ENCODE data around the gene YDJC. TPM values are rescaled to one million over a fixed set of nuclear protein-coding genes. Genes with fewer than 3 reads are reported as not detected.
"Not testable (repeated sequence)": the region's sequence is repeated elsewhere in the genome, so short reads cannot be mapped to it uniquely, and the experiment has no call there.

YDJC gene
- total RNA-seq, 2 donors from 2014 or later, result 18.3 to 32.3 TPM

- H3K27me3 ChIP-seq (replicated peaks; ENCODE audit: insufficient read depth), result no peaks in the 10 kb centered on the region
- H3K36me3 ChIP-seq, result peaks cover 21% of the 10 kb centered on the region
- no peak for DNase-seq (ENCODE audit: low spot score)
- peaks cover 0 to 9% of the 10 kb centered on the region in 2 donors for H3K4me1 ChIP-seq (ENCODE audit: control insufficient read depth in 1 of 2, low read depth in 2 of 2)
- TF ChIP-seq CTCF (IDR thresholded peaks at IDR 0.05), result no peak
- H3K9me3 ChIP-seq, result no peaks in the 10 kb centered on the region
- no peak for ATAC-seq (ENCODE audit: insufficient number of reproducible peaks, low FRiP score, low read depth)
- H3K4me3 ChIP-seq, result no peak overlapping the region
- H3K27ac ChIP-seq, result no peak overlapping the region
Observed at GRCh38 chr22:21615731-21616130, 14.1 kb downstream of the YDJC start.

- Histone ChIP-seq H3K4me3 (no peak overlapping the region), H3K9me3 (no peaks in the 10 kb centered on the region), H3K27ac (no peak overlapping the region), H3K36me3 (peaks cover 22% of the 10 kb centered on the region), H3K4me1 (ENCODE audit: control insufficient read depth in 1 of 2, low read depth in 2 of 2) (peaks cover 0 to 9% of the 10 kb centered on the region in 2 donors), H3K27me3 (replicated peaks; ENCODE audit: insufficient read depth) (no peaks in the 10 kb centered on the region)
- ATAC-seq (ENCODE audit: insufficient number of reproducible peaks, low FRiP score, low read depth) (no peak), DNase-seq (ENCODE audit: low spot score) (no peak)
- TF ChIP-seq CTCF (IDR thresholded peaks at IDR 0.05), result no peak
Observed at GRCh38 chr22:21613553-21614233, 16.1 kb downstream of the YDJC start.

DNA sequence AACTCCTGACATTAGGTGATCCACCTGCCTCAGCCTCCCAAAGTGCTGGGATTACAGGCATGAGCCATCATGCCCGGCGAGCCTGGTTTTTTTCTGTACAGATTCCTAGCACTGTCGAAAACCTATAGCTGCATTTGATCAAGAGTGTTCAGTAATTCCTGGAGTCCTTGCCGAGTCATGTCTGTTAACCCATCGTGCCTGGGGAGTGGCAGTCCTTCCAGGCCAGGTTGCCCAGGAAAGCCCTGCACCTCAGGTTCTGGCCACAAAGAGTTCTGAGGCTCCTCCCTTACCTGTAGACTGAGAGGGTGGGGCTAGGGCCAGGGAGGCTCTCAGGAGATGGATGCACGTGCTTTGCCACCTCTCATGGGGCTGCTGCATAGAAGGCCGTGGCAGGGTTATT is 17.0 kb downstream of the YDJC start:
- H3K36me3 ChIP-seq, result peaks cover 22% of the 10 kb centered on the region
- no peak for TF ChIP-seq CTCF (IDR thresholded peaks at IDR 0.05)
- ATAC-seq (ENCODE audit: insufficient number of reproducible peaks, low FRiP score, low read depth), result no peak

DNA sequence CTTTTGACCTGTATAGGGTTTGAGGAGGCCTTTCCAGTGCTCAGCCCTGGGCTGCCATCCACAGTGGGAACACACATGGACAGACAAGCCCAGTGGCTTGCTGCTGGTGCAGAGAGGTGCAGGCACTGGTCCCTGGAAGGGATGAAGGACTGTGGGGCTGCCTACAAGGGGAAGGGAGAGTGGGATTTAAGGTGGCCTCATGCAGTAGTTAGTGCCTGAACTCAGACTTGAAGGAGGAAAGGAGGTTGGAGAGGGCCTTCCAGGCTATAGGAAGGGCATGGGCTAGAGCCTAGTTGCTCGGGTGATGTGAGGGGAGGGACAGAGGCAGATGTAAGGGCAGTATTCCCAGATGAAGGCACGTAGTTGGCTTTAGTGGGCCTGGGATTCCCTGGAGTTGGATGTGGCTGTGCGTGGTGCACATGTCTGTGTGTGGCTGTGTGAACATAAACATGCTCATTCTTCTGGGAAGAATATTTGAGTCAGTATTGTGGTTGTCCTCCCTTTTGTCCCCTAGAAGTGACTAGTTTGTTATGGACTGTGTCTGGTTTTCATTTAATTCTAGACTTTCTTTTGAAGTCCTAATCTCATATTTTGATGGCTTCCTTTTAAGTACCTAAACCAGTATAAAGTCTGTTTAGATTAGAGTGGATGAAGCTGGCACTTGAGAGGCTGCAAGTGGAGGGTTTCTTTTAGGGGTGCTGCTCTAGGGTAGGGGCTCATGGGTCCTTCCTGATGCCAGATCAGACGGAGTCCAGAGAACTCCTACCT is 18.4 kb downstream of the YDJC start:
- peaks cover 0 to 7% of the 10 kb centered on the region in 2 donors for H3K4me1 ChIP-seq (ENCODE audit: control insufficient read depth in 1 of 2, low read depth in 2 of 2)
- H3K4me3 ChIP-seq, result no peak overlapping the region
- ATAC-seq (ENCODE audit: insufficient number of reproducible peaks, low FRiP score, low read depth) (no peak), DNase-seq (ENCODE audit: low spot score) (no peak)
- H3K9me3 ChIP-seq, result no peaks in the 10 kb centered on the region
- H3K27me3 ChIP-seq (replicated peaks; ENCODE audit: insufficient read depth), result no peaks in the 10 kb centered on the region
- no peak for TF ChIP-seq CTCF (IDR thresholded peaks at IDR 0.05)
- no peak overlapping the region for H3K27ac ChIP-seq
- H3K36me3 ChIP-seq, result peaks cover 22% of the 10 kb centered on the region

More for the DNA sequence above, 17.0 kb downstream of the YDJC start:
- Histone ChIP-seq H3K27ac (no peak overlapping the region), H3K4me1 (ENCODE audit: control insufficient read depth in 1 of 2, low read depth in 2 of 2) (peaks cover 0 to 7% of the 10 kb centered on the region in 2 donors), H3K9me3 (no peaks in the 10 kb centered on the region), H3K4me3 (no peak overlapping the region), H3K27me3 (replicated peaks; ENCODE audit: insufficient read depth) (no peaks in the 10 kb centered on the region)
- no peak for DNase-seq (ENCODE audit: low spot score)

GRCh38 chr22:21609556-21610157 is 20.2 kb downstream of the YDJC start:
- peaks cover 17% of the 10 kb centered on the region for H3K36me3 ChIP-seq

More at GRCh38 chr22:21609556-21610157, 20.2 kb downstream of the YDJC start:
- not testable (repeated sequence) for H3K27ac ChIP-seq; ATAC-seq (ENCODE audit: insufficient number of reproducible peaks, low FRiP score, low read depth); H3K4me3 ChIP-seq; H3K4me1 ChIP-seq (ENCODE audit: control insufficient read depth in 1 of 2, low read depth in 2 of 2); DNase-seq (ENCODE audit: low spot score); H3K27me3 ChIP-seq (replicated peaks; ENCODE audit: insufficient read depth); H3K9me3 ChIP-seq

Measured in thoracic aorta (tissue), 2 donors.